Keratinocyte (primary cell): ENCODE results near the gene MLLT3. TPM values are rescaled to one million over a fixed set of nuclear protein-coding genes. Genes with fewer than 3 reads are reported as not detected.

ENCODE experiments used
- DNase-seq: peaks from one replicate; pipeline ENCODE4 v3.0.0-alpha.2; 2011; ENCODE audit warnings: low read depth, missing footprints, low spot score
- FAIRE-seq: peaks from 2 replicates; lab custom pipeline; 2011; peaks lifted over from hg19 to GRCh38; lab: Jason Lieb, UNC
- H2AFZ ChIP-seq: 2 replicates; pipeline ENCODE4 v1.6.0; 2012; ENCODE audit warnings: low read length, control low read depth, inconsistent platforms; ENCODE audit not compliant: control insufficient read depth
- H3K27ac ChIP-seq: 2 replicates; pipeline ENCODE4 v1.5.1; 2011; ENCODE audit warnings: low read length; ENCODE audit not compliant: control insufficient read depth, insufficient read depth
- H3K27me3 ChIP-seq: 3 replicates; pipeline ENCODE4 v1.6.0; 2011; ENCODE audit warnings: low read length; ENCODE audit not compliant: control insufficient read depth, insufficient read depth; ENCODE audit errors: extremely low read depth
- H3K36me3 ChIP-seq, 2 experiments: 2 replicates in 1 of 2; 3 replicates in 1 of 2; pipeline ENCODE4 v1.5.1; 2011; ENCODE audit warnings: low read length in 2 of 2, mild to moderate bottlenecking in 1 of 2; ENCODE audit not compliant: control insufficient read depth in 2 of 2, insufficient read depth in 2 of 2; ENCODE audit errors: extremely low read depth in 1 of 2
- H3K4me1 ChIP-seq: 3 replicates; pipeline ENCODE4 v1.5.1; 2011; ENCODE audit warnings: low read length; ENCODE audit not compliant: control insufficient read depth, insufficient read depth; ENCODE audit errors: extremely low read depth
- H3K4me2 ChIP-seq: 3 replicates; pipeline ENCODE4 v1.6.0; 2011; ENCODE audit warnings: low read depth, low read length; ENCODE audit not compliant: control insufficient read depth, insufficient read depth; ENCODE audit errors: extremely low read depth
- H3K4me3 ChIP-seq, 3 experiments: fragments of 200-600 bp in 1 of 3; sonication (generic) in 1 of 3; 2 replicates in 2 of 3; 3 replicates in 1 of 3; pipeline ENCODE4 v1.5.1; 2011 to 2016; ENCODE audit warnings: low read length in 3 of 3, mild to moderate bottlenecking in 3 of 3, control low read depth in 2 of 3, inconsistent platforms in 1 of 3, low read depth in 1 of 3, mixed read lengths in 1 of 3, mixed run types in 1 of 3, moderate library complexity in 1 of 3; ENCODE audit not compliant: control insufficient read depth in 2 of 3, insufficient read depth in 2 of 3; ENCODE audit errors: extremely low read depth in 1 of 3
- H3K79me2 ChIP-seq: 2 replicates; pipeline ENCODE4 v1.6.0; 2012; ENCODE audit warnings: low read length; ENCODE audit not compliant: control insufficient read depth, insufficient read depth
- H3K9ac ChIP-seq: 3 replicates; pipeline ENCODE4 v1.6.0; 2011; ENCODE audit warnings: low read length; ENCODE audit not compliant: control insufficient read depth, insufficient read depth; ENCODE audit errors: extremely low read depth
- H3K9me1 ChIP-seq: 3 replicates; pipeline ENCODE4 v1.6.0; 2011; ENCODE audit warnings: low read length; ENCODE audit not compliant: control insufficient read depth, insufficient read depth; ENCODE audit errors: extremely low read depth
- H3K9me3 ChIP-seq: 2 replicates; pipeline ENCODE4 v1.5.1; 2012; ENCODE audit warnings: low read depth, low read length; ENCODE audit not compliant: control insufficient read depth
- H4K20me1 ChIP-seq: 3 replicates; pipeline ENCODE4 v1.6.0; 2011; ENCODE audit warnings: low read length; ENCODE audit not compliant: control insufficient read depth, insufficient read depth; ENCODE audit errors: extremely low read depth
- CTCF ChIP-seq, 3 experiments: IDR thresholded peaks in 1 of 3; conservative IDR thresholded peaks in 1 of 3; optimal IDR thresholded peaks in 1 of 3; 2 replicates in 2 of 3; 3 replicates in 1 of 3; pipeline versions ENCODE3 to v1.5.1; 2011; ENCODE audit warnings: low read length in 3 of 3, mild to moderate bottlenecking in 3 of 3, moderate library complexity in 2 of 3, control low read depth in 1 of 3, inconsistent platforms in 1 of 3; ENCODE audit not compliant: insufficient read depth in 2 of 3; ENCODE audit errors: extremely low read depth in 1 of 3
- EZH2 ChIP-seq: IDR thresholded peaks from one replicate; pipeline ENCODE4 v1.6.1; 2012; ENCODE audit warnings: inconsistent platforms, mild to moderate bottlenecking, low read length, moderate library complexity
- dilution Hi-C: fragments of 300-500 bp; cut with MboI; formaldehyde crosslinking; loops from one replicate; pipeline ENCODE4 v1.7.0; 2020; ENCODE audit warnings: low sequenced_read_pairs; ENCODE audit not compliant: extremely low pct_ligation_motif_present
- polyA plus RNA-seq, 5 experiments: library from polyadenylated mRNA; depleted of rRNA in 3 of 5; stranded (reverse) in 3 of 5; stranded (forward) in 1 of 5; unstranded in 1 of 5; fragments of >200 nt; gene quantifications; 1 replicate in 1 of 5; 2 replicates in 3 of 5; 3 replicates in 1 of 5; pipeline versions ENCODE4 v1.2.1 to v1.2.3, GENCODE V29; 2011 to 2012; ENCODE audit warnings: missing spikeins in 2 of 5, low read depth in 1 of 5, low replicate concordance in 1 of 5

The MLLT3 gene
- polyA plus RNA-seq, 1 donor (not counting 4 experiments of a cell fraction or from before 2014, with no cell fraction given) = 17.0 TPM

- DNase-seq (no peak), FAIRE-seq (no peak)
- H3K9ac ChIP-seq = no peak overlapping the region
- no peak overlapping the region for H3K27ac ChIP-seq
- dilution Hi-C loops = no loop called here
- no peak overlapping the region for H3K4me2 ChIP-seq
- H3K9me1 ChIP-seq = no peaks in the 10 kb centered on the region
- H3K9me3 ChIP-seq = no peaks in the 10 kb centered on the region
- H3K36me3 ChIP-seq = no peaks in the 10 kb centered on the region
- H2AFZ ChIP-seq = no peak overlapping the region
- no peaks in the 10 kb centered on the region for H4K20me1 ChIP-seq
- H3K79me2 ChIP-seq = no peaks in the 10 kb centered on the region
- H3K4me3 ChIP-seq = no peak overlapping the region
- H3K4me1 ChIP-seq = peaks cover 9% of the 10 kb centered on the region
- H3K27me3 ChIP-seq = no peaks in the 10 kb centered on the region
- TF ChIP-seq EZH2 (no peak), CTCF (optimal IDR thresholded peaks at IDR 0.05 in 1 of 3, IDR thresholded peaks at IDR 0.05 in 1 of 3, conservative IDR thresholded peaks at IDR 0.05 in 1 of 3; ENCODE audit: extremely low read depth in 1 of 3, insufficient read depth in 2 of 3, low read length in 3 of 3) (no peak)
These were observed 114.9 kb downstream of the MLLT3 start for GRCh38 chr9:20507431-20507830.

- no peak overlapping the region for H3K27ac ChIP-seq
- H3K79me2 ChIP-seq = no peaks in the 10 kb centered on the region
- H3K9me1 ChIP-seq = no peaks in the 10 kb centered on the region
- H3K4me3 ChIP-seq = no peak overlapping the region
- no peak for FAIRE-seq
- H3K36me3 ChIP-seq = no peaks in the 10 kb centered on the region
- no peaks in the 10 kb centered on the region for H4K20me1 ChIP-seq
- no peaks in the 10 kb centered on the region for H3K4me1 ChIP-seq
- H3K9ac ChIP-seq = no peak overlapping the region
- H2AFZ ChIP-seq = no peak overlapping the region
- DNase-seq = no peak
- dilution Hi-C loops = no loop called here
- H3K9me3 ChIP-seq = no peaks in the 10 kb centered on the region
- H3K27me3 ChIP-seq = no peaks in the 10 kb centered on the region
- no peak overlapping the region for H3K4me2 ChIP-seq
- TF ChIP-seq EZH2 (no peak), CTCF (optimal IDR thresholded peaks at IDR 0.05 in 1 of 3, IDR thresholded peaks at IDR 0.05 in 1 of 3, conservative IDR thresholded peaks at IDR 0.05 in 1 of 3; ENCODE audit: extremely low read depth in 1 of 3, insufficient read depth in 2 of 3, low read length in 3 of 3) (no peak)
These were observed 116.0 kb downstream of the MLLT3 start for GRCh38 chr9:20506099-20506900.
